ENCODE measurements around the gene DNAH8. TPM values are rescaled to one million over a fixed set of nuclear protein-coding genes. Genes with fewer than 3 reads are reported as not detected.

Gene DNAH8
- total RNA-seq, 1 experiment from 2014 or later: not detected

- Histone ChIP-seq H3K36me3 (ENCODE audit: insufficient read depth, low read length) (no peaks in the 10 kb centered on the region), H3K79me2 (ENCODE audit: low read length) (no peaks in the 10 kb centered on the region), H2AFZ (ENCODE audit: low read length) (no peak overlapping the region), H4K20me1 (ENCODE audit: insufficient read depth, low read depth, low read length) (no peaks in the 10 kb centered on the region), H3K4me3 (ENCODE audit: low read length) (no peak overlapping the region), H3K9ac (ENCODE audit: low read length) (no peak overlapping the region), H3K9me2 (replicated peaks; ENCODE audit: insufficient read depth, low read length) (no peaks in the 10 kb centered on the region), H3K9me3 (ENCODE audit: low read length) (no peaks in the 10 kb centered on the region), H3K4me2 (ENCODE audit: low read depth, low read length, poor library complexity, severe bottlenecking) (no peak overlapping the region), H3K27me3 (ENCODE audit: low read length) (no peaks in the 10 kb centered on the region), H3K27ac (ENCODE audit: low read length) (no peak overlapping the region), H3K4me1 (ENCODE audit: low read length) (no peaks in the 10 kb centered on the region)
- DNase-seq: no peak
These were observed 272.4 kb downstream of the DNAH8 start for GRCh38 chr6:38987503-38987902.

GRCh38 chr6:38988736-38989449 is 273.8 kb downstream of the DNAH8 start:
- no peaks in the 10 kb centered on the region for H4K20me1 ChIP-seq (ENCODE audit: insufficient read depth, low read depth, low read length)
- H3K27ac ChIP-seq (ENCODE audit: low read length): no peak overlapping the region
- H2AFZ ChIP-seq (ENCODE audit: low read length): no peak overlapping the region
- H3K36me3 ChIP-seq (ENCODE audit: insufficient read depth, low read length): no peaks in the 10 kb centered on the region
- H3K9ac ChIP-seq (ENCODE audit: low read length): no peak overlapping the region
- H3K4me2 ChIP-seq (ENCODE audit: low read depth, low read length, poor library complexity, severe bottlenecking): no peak overlapping the region
- H3K4me3 ChIP-seq (ENCODE audit: low read length): no peak overlapping the region
- no peaks in the 10 kb centered on the region for H3K27me3 ChIP-seq (ENCODE audit: low read length)
- H3K9me2 ChIP-seq (replicated peaks; ENCODE audit: insufficient read depth, low read length): no peaks in the 10 kb centered on the region
- no peak for DNase-seq
- H3K4me1 ChIP-seq (ENCODE audit: low read length): no peaks in the 10 kb centered on the region
- no peaks in the 10 kb centered on the region for H3K9me3 ChIP-seq (ENCODE audit: low read length)
- no peaks in the 10 kb centered on the region for H3K79me2 ChIP-seq (ENCODE audit: low read length)

DNA sequence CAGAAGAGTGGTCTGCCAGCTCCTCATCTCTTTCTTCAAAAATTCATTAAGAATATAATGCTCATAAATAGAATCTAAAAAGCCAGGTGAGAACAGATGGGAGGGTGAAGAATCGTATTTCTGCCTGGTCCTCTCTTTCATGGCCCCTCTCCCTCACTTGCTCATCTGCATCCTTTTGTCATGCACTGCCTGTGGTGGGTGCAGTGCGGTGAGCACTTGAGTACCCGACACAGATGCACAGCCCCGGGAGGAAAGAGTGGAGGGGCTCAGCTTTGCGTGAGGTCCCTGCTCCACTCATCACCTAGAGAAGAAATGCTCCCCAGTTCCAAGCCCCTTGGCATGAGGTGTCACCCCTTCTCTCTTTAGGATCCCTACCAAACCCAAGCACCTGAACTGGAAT is 275.4 kb downstream of the DNAH8 start:
- Histone ChIP-seq H3K4me3 (ENCODE audit: low read length) (no peak overlapping the region), H3K36me3 (ENCODE audit: insufficient read depth, low read length) (no peaks in the 10 kb centered on the region), H2AFZ (ENCODE audit: low read length) (no peak overlapping the region), H3K27ac (ENCODE audit: low read length) (no peak overlapping the region), H3K9me2 (replicated peaks; ENCODE audit: insufficient read depth, low read length) (no peaks in the 10 kb centered on the region), H3K4me2 (ENCODE audit: low read depth, low read length, poor library complexity, severe bottlenecking) (no peak overlapping the region), H3K27me3 (ENCODE audit: low read length) (no peaks in the 10 kb centered on the region), H4K20me1 (ENCODE audit: insufficient read depth, low read depth, low read length) (no peaks in the 10 kb centered on the region), H3K4me1 (ENCODE audit: low read length) (no peaks in the 10 kb centered on the region), H3K9ac (ENCODE audit: low read length) (no peak overlapping the region), H3K79me2 (ENCODE audit: low read length) (no peaks in the 10 kb centered on the region), H3K9me3 (ENCODE audit: low read length) (no peaks in the 10 kb centered on the region)
- DNase-seq: no peak

DNA sequence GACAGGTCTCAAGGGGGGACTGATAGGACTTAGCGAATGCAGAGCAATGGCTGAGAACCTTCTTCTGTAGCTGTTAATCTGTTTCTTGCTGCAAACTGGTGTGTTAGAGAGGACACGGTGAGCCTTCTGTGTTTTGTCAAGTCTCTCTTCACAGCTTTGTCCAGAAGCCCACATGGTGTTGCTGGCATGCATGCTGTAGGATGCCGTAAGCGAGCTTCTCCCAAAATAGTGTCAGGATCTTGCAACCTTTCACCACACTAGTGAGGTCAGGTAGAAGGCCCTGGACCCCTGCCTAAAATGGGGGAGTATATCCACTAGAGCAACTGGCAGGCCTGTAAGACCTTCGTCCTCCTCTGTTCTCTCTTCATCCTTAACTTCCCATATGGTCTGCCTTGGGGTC is 281.6 kb downstream of the DNAH8 start:
- no peaks in the 10 kb centered on the region for H3K79me2 ChIP-seq (ENCODE audit: low read length)
- DNase-seq: no peak
- H3K4me2 ChIP-seq (ENCODE audit: low read depth, low read length, poor library complexity, severe bottlenecking): no peak overlapping the region
- no peak overlapping the region for H2AFZ ChIP-seq (ENCODE audit: low read length)
- H3K4me3 ChIP-seq (ENCODE audit: low read length): no peak overlapping the region
- H3K9ac ChIP-seq (ENCODE audit: low read length): no peak overlapping the region
- no peaks in the 10 kb centered on the region for H3K9me3 ChIP-seq (ENCODE audit: low read length)
- 0 out of 2 replicates have a peak, but pooled peaks cover 4% of the 10 kb centered on the region for H4K20me1 ChIP-seq (ENCODE audit: insufficient read depth, low read depth, low read length)
- H3K27me3 ChIP-seq (ENCODE audit: low read length): no peaks in the 10 kb centered on the region
- H3K36me3 ChIP-seq (ENCODE audit: insufficient read depth, low read length): no peaks in the 10 kb centered on the region
- H3K9me2 ChIP-seq (replicated peaks; ENCODE audit: insufficient read depth, low read length): no peaks in the 10 kb centered on the region
- H3K27ac ChIP-seq (ENCODE audit: low read length): no peak overlapping the region
- H3K4me1 ChIP-seq (ENCODE audit: low read length): no peaks in the 10 kb centered on the region

GRCh38 chr6:38997128-38997761 is 282.1 kb downstream of the DNAH8 start:
- no peak overlapping the region for H3K9ac ChIP-seq (ENCODE audit: low read length)
- DNase-seq: peak; percentile 84
- no peaks in the 10 kb centered on the region for H3K27me3 ChIP-seq (ENCODE audit: low read length)
- H3K4me3 ChIP-seq (ENCODE audit: low read length): no peak overlapping the region
- no peaks in the 10 kb centered on the region for H3K4me1 ChIP-seq (ENCODE audit: low read length)
- H3K79me2 ChIP-seq (ENCODE audit: low read length): no peaks in the 10 kb centered on the region
- H4K20me1 ChIP-seq (ENCODE audit: insufficient read depth, low read depth, low read length): 0 out of 2 replicates have a peak, but pooled peaks cover 4% of the 10 kb centered on the region
- no peaks in the 10 kb centered on the region for H3K9me3 ChIP-seq (ENCODE audit: low read length)
- H3K9me2 ChIP-seq (replicated peaks; ENCODE audit: insufficient read depth, low read length): no peaks in the 10 kb centered on the region
- no peaks in the 10 kb centered on the region for H3K36me3 ChIP-seq (ENCODE audit: insufficient read depth, low read length)
- no peak overlapping the region for H2AFZ ChIP-seq (ENCODE audit: low read length)
- H3K4me2 ChIP-seq (ENCODE audit: low read depth, low read length, poor library complexity, severe bottlenecking): no peak overlapping the region
- H3K27ac ChIP-seq (ENCODE audit: low read length): no peak overlapping the region

GRCh38 chr6:39003072-39003471 is 288.0 kb downstream of the DNAH8 start:
- H3K27me3 ChIP-seq (ENCODE audit: low read length): no peaks in the 10 kb centered on the region
- H3K4me2 ChIP-seq (ENCODE audit: low read depth, low read length, poor library complexity, severe bottlenecking): no peak overlapping the region
- peak; percentile 66 for DNase-seq
- H3K27ac ChIP-seq (ENCODE audit: low read length): no peak overlapping the region
- H3K4me1 ChIP-seq (ENCODE audit: low read length): peaks cover 18% of the 10 kb centered on the region
- no peaks in the 10 kb centered on the region for H3K79me2 ChIP-seq (ENCODE audit: low read length)
- H3K4me3 ChIP-seq (ENCODE audit: low read length): no peak overlapping the region
- no peak overlapping the region for H2AFZ ChIP-seq (ENCODE audit: low read length)
- H3K9me2 ChIP-seq (replicated peaks; ENCODE audit: insufficient read depth, low read length): no peaks in the 10 kb centered on the region
- no peaks in the 10 kb centered on the region for H3K9me3 ChIP-seq (ENCODE audit: low read length)
- no peaks in the 10 kb centered on the region for H4K20me1 ChIP-seq (ENCODE audit: insufficient read depth, low read depth, low read length)
- H3K36me3 ChIP-seq (ENCODE audit: insufficient read depth, low read length): no peaks in the 10 kb centered on the region
- no peak overlapping the region for H3K9ac ChIP-seq (ENCODE audit: low read length)

DNA sequence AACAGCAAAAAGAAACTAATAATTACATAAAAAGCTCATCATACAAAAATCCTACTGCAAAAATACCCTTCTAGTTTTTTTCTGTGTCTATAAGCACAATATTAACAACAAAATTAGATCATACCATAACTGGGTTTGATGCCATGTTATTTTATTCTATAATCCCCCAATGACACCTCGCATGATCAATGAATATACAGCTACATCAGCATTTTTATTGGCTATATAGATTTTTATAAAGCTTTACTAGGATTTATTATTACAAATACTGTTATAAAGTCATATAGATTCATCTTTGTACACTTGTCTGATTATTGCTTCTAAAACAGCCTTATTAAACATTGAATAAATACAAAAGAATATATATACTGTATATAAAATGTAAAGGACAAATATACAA is 288.4 kb downstream of the DNAH8 start:
- H3K79me2 ChIP-seq (ENCODE audit: low read length): no peaks in the 10 kb centered on the region
- no peak overlapping the region for H2AFZ ChIP-seq (ENCODE audit: low read length)
- no peaks in the 10 kb centered on the region for H3K9me3 ChIP-seq (ENCODE audit: low read length)
- H3K9ac ChIP-seq (ENCODE audit: low read length): no peak overlapping the region
- H3K4me2 ChIP-seq (ENCODE audit: low read depth, low read length, poor library complexity, severe bottlenecking): no peak overlapping the region
- H3K27ac ChIP-seq (ENCODE audit: low read length): no peak overlapping the region
- H3K9me2 ChIP-seq (replicated peaks; ENCODE audit: insufficient read depth, low read length): no peaks in the 10 kb centered on the region
- peaks cover 18% of the 10 kb centered on the region for H3K4me1 ChIP-seq (ENCODE audit: low read length)
- H3K36me3 ChIP-seq (ENCODE audit: insufficient read depth, low read length): no peaks in the 10 kb centered on the region
- no peak for DNase-seq
- no peak overlapping the region for H3K4me3 ChIP-seq (ENCODE audit: low read length)
- no peaks in the 10 kb centered on the region for H4K20me1 ChIP-seq (ENCODE audit: insufficient read depth, low read depth, low read length)
- H3K27me3 ChIP-seq (ENCODE audit: low read length): no peaks in the 10 kb centered on the region

GRCh38 chr6:39004801-39005200 is 289.7 kb downstream of the DNAH8 start:
- no peak for DNase-seq
- peaks cover 18% of the 10 kb centered on the region for H3K4me1 ChIP-seq (ENCODE audit: low read length)

More at GRCh38 chr6:39004801-39005200, 289.7 kb downstream of the DNAH8 start:
- Histone ChIP-seq H3K9me2 (replicated peaks; ENCODE audit: insufficient read depth, low read length) (no peaks in the 10 kb centered on the region), H3K27me3 (ENCODE audit: low read length) (no peaks in the 10 kb centered on the region), H3K79me2 (ENCODE audit: low read length) (no peaks in the 10 kb centered on the region), H4K20me1 (ENCODE audit: insufficient read depth, low read depth, low read length) (no peaks in the 10 kb centered on the region), H3K4me2 (ENCODE audit: low read depth, low read length, poor library complexity, severe bottlenecking) (no peak overlapping the region), H3K9ac (ENCODE audit: low read length) (no peak overlapping the region), H2AFZ (ENCODE audit: low read length) (no peak overlapping the region), H3K27ac (ENCODE audit: low read length) (no peak overlapping the region), H3K4me3 (ENCODE audit: low read length) (no peak overlapping the region), H3K9me3 (ENCODE audit: low read length) (no peaks in the 10 kb centered on the region), H3K36me3 (ENCODE audit: insufficient read depth, low read length) (no peaks in the 10 kb centered on the region)

All from Karpas-422 (cell line).